Peyer's patch (tissue), 4 donors: ENCODE data around the gene SMYD1.

Source experiments
- CTCF ChIP-seq, 6 experiments: fragments of 450-650 bp in 4 of 6; fragments of 200-600 bp in 2 of 6; sonication (generic) in 1 of 6; IDR thresholded peaks; one replicate each; pipeline ENCODE4 v1.5.1; 2017 to 2019; ENCODE audit warnings: antibody characterized with exemption in 6 of 6, mild to moderate bottlenecking in 3 of 6, moderate library complexity in 1 of 6
- POLR2A ChIP-seq, 2 donors: fragments of 450-650 bp; IDR thresholded peaks; one replicate each; pipeline ENCODE4 v1.5.1; 2017; ENCODE audit warnings: antibody characterized with exemption in 2 of 2, mild to moderate bottlenecking in 2 of 2, moderate library complexity in 2 of 2

- TF ChIP-seq CTCF (IDR thresholded peaks at IDR 0.05) (no peak), POLR2A (IDR thresholded peaks at IDR 0.05) (no peak)
These were observed 29.1 kb upstream of the SMYD1 start for GRCh38 chr2:88038263-88039105.
